GM10266 (cell line): Measurements from ENCODE around the gene OSBPL3.

Experiments used
- DNase-seq: peaks from one replicate; pipeline ENCODE4 v3.0.0; 2012; ENCODE audit errors: extremely low spot score
- CTCF ChIP-seq: IDR thresholded peaks from 2 replicates; pipeline ENCODE4 v1.5.1; 2012; ENCODE audit warnings: mild to moderate bottlenecking, low read depth; ENCODE audit not compliant: control insufficient read depth, insufficient read depth; ENCODE audit errors: missing control alignments

OSBPL3 gene

GRCh38 chr7:24764011-24764410 lies 216.0 kb downstream of the OSBPL3 start:
- DNase-seq: no peak
- no peak for TF ChIP-seq CTCF

- no peak for TF ChIP-seq CTCF
- DNase-seq: no peak
Measured at GRCh38 chr7:24763303-24763901, 216.6 kb downstream of the OSBPL3 start.

GRCh38 chr7:24762771-24763170 lies 217.2 kb downstream of the OSBPL3 start:
- no peak for DNase-seq
- no peak for TF ChIP-seq CTCF

GRCh38 chr7:24760968-24761367 lies 219.0 kb downstream of the OSBPL3 start:
- no peak for DNase-seq
- no peak for TF ChIP-seq CTCF

GRCh38 chr7:24757353-24758275 lies 222.4 kb downstream of the OSBPL3 start, which contains the start of gene GSDME:
GSDME (minus strand) TSS chr7:24757464; CDS start chr7:24749774, 7,690 bp downstream.
- TF ChIP-seq CTCF: peak; percentile 37
- peak; percentile 83 for DNase-seq

- no peak for TF ChIP-seq CTCF
- DNase-seq: peak; percentile 62
Measured at GRCh38 chr7:24756545-24757352, 223.2 kb downstream of the OSBPL3 start.
